Sigmoid colon (tissue), 4 donors: Measurements from ENCODE around the gene SMIM30.

Experiments
- EP300 ChIP-seq, 4 donors: sonication (generic); formaldehyde crosslinking; IDR thresholded peaks; one replicate each; pipeline ENCODE4 v1.6.1; 2017; ENCODE audit warnings: antibody characterized with exemption in 4 of 4
- POLR2A ChIP-seq, 2 donors: fragments of 450-650 bp; IDR thresholded peaks; one replicate each; pipeline ENCODE4 v1.6.1; 2016; ENCODE audit warnings: antibody characterized with exemption in 2 of 2, mild to moderate bottlenecking in 2 of 2, moderate library complexity in 2 of 2
- POLR2AphosphoS5 ChIP-seq, 4 donors: sonication (generic); formaldehyde crosslinking; IDR thresholded peaks; one replicate each; pipeline ENCODE4 v1.6.1; 2017; ENCODE audit warnings: antibody characterized with exemption in 4 of 4
- TF ChIP-seq, protein P1 (sequence below), 4 experiments: fragments of 450-650 bp in 3 of 4; fragments of 200-600 bp in 1 of 4; IDR thresholded peaks; one replicate each; pipeline ENCODE4 v1.5.1; 2016 to 2019; ENCODE audit warnings: antibody characterized with exemption in 4 of 4, mild to moderate bottlenecking in 3 of 4, moderate library complexity in 2 of 4

DNA sequence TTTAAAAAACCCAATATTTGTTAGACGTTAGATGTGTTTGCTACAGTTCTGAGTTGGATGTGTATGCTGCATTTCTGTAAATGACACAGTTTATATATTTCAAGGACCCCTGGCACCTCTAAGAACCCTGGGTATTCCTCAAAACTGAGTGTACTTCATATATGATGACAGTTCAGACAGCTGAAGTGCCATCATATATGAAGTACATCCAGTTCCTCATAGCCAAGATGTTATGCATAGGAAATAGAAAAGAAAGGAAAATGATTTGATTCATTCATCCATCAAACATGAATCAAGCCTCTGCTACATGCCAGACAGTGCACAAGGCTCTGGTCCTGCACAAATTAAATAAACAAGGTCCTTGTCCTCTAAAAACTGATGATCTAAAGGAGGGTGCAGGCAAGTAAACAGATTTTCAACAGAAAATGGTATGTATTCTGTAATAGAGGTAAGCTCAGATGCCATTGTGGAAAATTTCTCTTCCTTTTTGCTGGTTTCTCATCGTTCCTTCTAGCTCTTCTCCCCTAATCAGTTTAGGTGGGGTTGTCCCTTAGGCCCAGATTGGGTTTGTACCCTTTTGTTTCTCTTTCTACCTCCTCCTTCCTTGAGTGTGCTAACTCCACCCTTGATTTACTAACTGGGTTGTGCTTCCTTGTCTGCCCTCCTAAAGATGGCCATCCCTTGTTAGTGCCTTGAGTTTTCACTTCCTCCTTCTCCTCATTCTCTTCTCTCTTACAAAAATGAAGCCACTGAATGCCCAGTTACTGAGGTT is 25.3 kb upstream of the SMIM30 start:
- TF ChIP-seq, protein P1, sequence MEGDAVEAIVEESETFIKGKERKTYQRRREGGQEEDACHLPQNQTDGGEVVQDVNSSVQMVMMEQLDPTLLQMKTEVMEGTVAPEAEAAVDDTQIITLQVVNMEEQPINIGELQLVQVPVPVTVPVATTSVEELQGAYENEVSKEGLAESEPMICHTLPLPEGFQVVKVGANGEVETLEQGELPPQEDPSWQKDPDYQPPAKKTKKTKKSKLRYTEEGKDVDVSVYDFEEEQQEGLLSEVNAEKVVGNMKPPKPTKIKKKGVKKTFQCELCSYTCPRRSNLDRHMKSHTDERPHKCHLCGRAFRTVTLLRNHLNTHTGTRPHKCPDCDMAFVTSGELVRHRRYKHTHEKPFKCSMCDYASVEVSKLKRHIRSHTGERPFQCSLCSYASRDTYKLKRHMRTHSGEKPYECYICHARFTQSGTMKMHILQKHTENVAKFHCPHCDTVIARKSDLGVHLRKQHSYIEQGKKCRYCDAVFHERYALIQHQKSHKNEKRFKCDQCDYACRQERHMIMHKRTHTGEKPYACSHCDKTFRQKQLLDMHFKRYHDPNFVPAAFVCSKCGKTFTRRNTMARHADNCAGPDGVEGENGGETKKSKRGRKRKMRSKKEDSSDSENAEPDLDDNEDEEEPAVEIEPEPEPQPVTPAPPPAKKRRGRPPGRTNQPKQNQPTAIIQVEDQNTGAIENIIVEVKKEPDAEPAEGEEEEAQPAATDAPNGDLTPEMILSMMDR (IDR thresholded peaks at IDR 0.05), result no peak
- TF ChIP-seq POLR2A (IDR thresholded peaks at IDR 0.05), result no peak
- TF ChIP-seq POLR2AphosphoS5 (IDR thresholded peaks at IDR 0.05), result no peak
- TF ChIP-seq EP300 (IDR thresholded peaks at IDR 0.05), result no peak
